Kidney epithelial cell (primary cell): Measurements from ENCODE around the gene LANCL3. TPM values are rescaled to one million over a fixed set of nuclear protein-coding genes. Genes with fewer than 3 reads are reported as not detected.

Experiments used
- DNase-seq: peaks from one replicate; pipeline ENCODE4 v3.0.0-alpha.2; 2010; ENCODE audit warnings: low read depth
- H3K27me3 ChIP-seq: 2 replicates; pipeline ENCODE4 v1.6.0; 2011; ENCODE audit warnings: low read length; ENCODE audit not compliant: control insufficient read depth, insufficient read depth
- H3K36me3 ChIP-seq: 2 replicates; pipeline ENCODE4 v1.5.1; 2011; ENCODE audit warnings: low read length; ENCODE audit not compliant: control insufficient read depth, insufficient read depth
- H3K4me3 ChIP-seq: 2 replicates; pipeline ENCODE4 v1.5.1; 2011; ENCODE audit warnings: low read depth, mild to moderate bottlenecking, control low read depth, low read length
- CTCF ChIP-seq: IDR thresholded peaks from 2 replicates; pipeline ENCODE4 v1.5.1; 2011; ENCODE audit warnings: mild to moderate bottlenecking, moderate library complexity, low read length, control low read depth, inconsistent platforms; ENCODE audit not compliant: insufficient read depth, poor library complexity, severe bottlenecking
- total RNA-seq: library from RNA; depleted of rRNA; stranded (reverse); fragments of >200 nt; gene quantifications from 2 replicates; pipeline ENCODE4 v1.2.3, GENCODE V29; 2015

LANCL3 gene
- total RNA-seq, 1 donor from 2014 or later: 0.13 TPM

GRCh38 chrX:37590047-37590446, 18.6 kb downstream of the LANCL3 start:
- TF ChIP-seq CTCF: no peak
- DNase-seq: no peak
- Histone ChIP-seq H3K27me3 (no peaks in the 10 kb centered on the region), H3K36me3 (no peaks in the 10 kb centered on the region), H3K4me3 (no peak overlapping the region)

GRCh38 chrX:37594755-37595382, 23.4 kb downstream of the LANCL3 start:
- H3K27me3 ChIP-seq: no peaks in the 10 kb centered on the region
- H3K4me3 ChIP-seq: no peak overlapping the region
- TF ChIP-seq CTCF: no peak
- DNase-seq: no peak
- H3K36me3 ChIP-seq: no peaks in the 10 kb centered on the region

- DNase-seq: no peak
Measured at GRCh38 chrX:37599729-37600128, 28.3 kb downstream of the LANCL3 start.

GRCh38 chrX:37603938-37604409, 32.5 kb downstream of the LANCL3 start:
- H3K36me3 ChIP-seq: no peaks in the 10 kb centered on the region
- no peak overlapping the region for H3K4me3 ChIP-seq
- TF ChIP-seq CTCF: no peak
- no peak for DNase-seq
- no peaks in the 10 kb centered on the region for H3K27me3 ChIP-seq

More at GRCh38 chrX:37599729-37600128, 28.3 kb downstream of the LANCL3 start:
- Histone ChIP-seq H3K36me3 (no peaks in the 10 kb centered on the region), H3K4me3 (no peak overlapping the region), H3K27me3 (no peaks in the 10 kb centered on the region)
- TF ChIP-seq CTCF: no peak

GRCh38 chrX:37607243-37607642, 35.8 kb downstream of the LANCL3 start:
- H3K36me3 ChIP-seq: no peaks in the 10 kb centered on the region

More at GRCh38 chrX:37607243-37607642, 35.8 kb downstream of the LANCL3 start:
- no peak for TF ChIP-seq CTCF
- DNase-seq: no peak
- H3K4me3 ChIP-seq: no peak overlapping the region
- no peaks in the 10 kb centered on the region for H3K27me3 ChIP-seq
